Osteocyte (in vitro differentiated cells): ENCODE measurements around the gene POLD1. TPM values are rescaled to one million over a fixed set of nuclear protein-coding genes. Genes with fewer than 3 reads are reported as not detected.

Experiments used
- DNase-seq: peaks from one replicate; pipeline ENCODE4 v3.0.0; 2021; ENCODE audit warnings: mixed read lengths; ENCODE audit not compliant: unreplicated experiment; ENCODE audit errors: extremely low spot score
- H3K27ac Mint-ChIP-seq: one replicate; pipeline ENCODE4 v1.8.0; 2021; ENCODE audit warnings: mild to moderate bottlenecking, mixed read lengths; ENCODE audit not compliant: unreplicated experiment
- H3K27me3 Mint-ChIP-seq: one replicate; pipeline ENCODE4 v1.8.0; 2021; ENCODE audit warnings: mixed read lengths; ENCODE audit not compliant: unreplicated experiment
- H3K36me3 Mint-ChIP-seq: one replicate; pipeline ENCODE4 v1.8.0; 2021; ENCODE audit warnings: mixed read lengths; ENCODE audit not compliant: unreplicated experiment
- H3K4me1 Mint-ChIP-seq: one replicate; pipeline ENCODE4 v1.8.0; 2021; ENCODE audit warnings: mixed read lengths; ENCODE audit not compliant: unreplicated experiment
- H3K4me3 Mint-ChIP-seq: one replicate; pipeline ENCODE4 v1.8.0; 2021; ENCODE audit warnings: mild to moderate bottlenecking, moderate library complexity, mixed read lengths; ENCODE audit not compliant: unreplicated experiment
- H3K9me3 Mint-ChIP-seq: one replicate; pipeline ENCODE4 v1.8.0; 2021; ENCODE audit warnings: mixed read lengths; ENCODE audit not compliant: unreplicated experiment
- total RNA-seq: library from RNA; stranded (reverse); gene quantifications from 2 replicates; pipeline ENCODE4 v1.2.1, GENCODE V29; 2021
- TF ChIP-seq, protein P1 (sequence below): fragments of 200-600 bp; sonication (generic); IDR thresholded peaks from 2 replicates; pipeline ENCODE4 v1.5.0; 2021; ENCODE audit warnings: antibody characterized with exemption, mild to moderate bottlenecking, moderate library complexity

POLD1 gene
- total RNA-seq, 1 donor from 2014 or later: 19.6 TPM

GRCh38 chr19:50425581-50425980, 41.4 kb downstream of the POLD1 start:
- DNase-seq: no peak
- H3K4me1 Mint-ChIP-seq: no peaks in the 10 kb centered on the region
- TF ChIP-seq, protein P1, sequence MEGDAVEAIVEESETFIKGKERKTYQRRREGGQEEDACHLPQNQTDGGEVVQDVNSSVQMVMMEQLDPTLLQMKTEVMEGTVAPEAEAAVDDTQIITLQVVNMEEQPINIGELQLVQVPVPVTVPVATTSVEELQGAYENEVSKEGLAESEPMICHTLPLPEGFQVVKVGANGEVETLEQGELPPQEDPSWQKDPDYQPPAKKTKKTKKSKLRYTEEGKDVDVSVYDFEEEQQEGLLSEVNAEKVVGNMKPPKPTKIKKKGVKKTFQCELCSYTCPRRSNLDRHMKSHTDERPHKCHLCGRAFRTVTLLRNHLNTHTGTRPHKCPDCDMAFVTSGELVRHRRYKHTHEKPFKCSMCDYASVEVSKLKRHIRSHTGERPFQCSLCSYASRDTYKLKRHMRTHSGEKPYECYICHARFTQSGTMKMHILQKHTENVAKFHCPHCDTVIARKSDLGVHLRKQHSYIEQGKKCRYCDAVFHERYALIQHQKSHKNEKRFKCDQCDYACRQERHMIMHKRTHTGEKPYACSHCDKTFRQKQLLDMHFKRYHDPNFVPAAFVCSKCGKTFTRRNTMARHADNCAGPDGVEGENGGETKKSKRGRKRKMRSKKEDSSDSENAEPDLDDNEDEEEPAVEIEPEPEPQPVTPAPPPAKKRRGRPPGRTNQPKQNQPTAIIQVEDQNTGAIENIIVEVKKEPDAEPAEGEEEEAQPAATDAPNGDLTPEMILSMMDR: no peak
- H3K27ac Mint-ChIP-seq: no peak overlapping the region
- no peak overlapping the region for H3K4me3 Mint-ChIP-seq
- H3K27me3 Mint-ChIP-seq: peaks cover 7% of the 10 kb centered on the region
- no peaks in the 10 kb centered on the region for H3K9me3 Mint-ChIP-seq
- H3K36me3 Mint-ChIP-seq: no peaks in the 10 kb centered on the region

DNA sequence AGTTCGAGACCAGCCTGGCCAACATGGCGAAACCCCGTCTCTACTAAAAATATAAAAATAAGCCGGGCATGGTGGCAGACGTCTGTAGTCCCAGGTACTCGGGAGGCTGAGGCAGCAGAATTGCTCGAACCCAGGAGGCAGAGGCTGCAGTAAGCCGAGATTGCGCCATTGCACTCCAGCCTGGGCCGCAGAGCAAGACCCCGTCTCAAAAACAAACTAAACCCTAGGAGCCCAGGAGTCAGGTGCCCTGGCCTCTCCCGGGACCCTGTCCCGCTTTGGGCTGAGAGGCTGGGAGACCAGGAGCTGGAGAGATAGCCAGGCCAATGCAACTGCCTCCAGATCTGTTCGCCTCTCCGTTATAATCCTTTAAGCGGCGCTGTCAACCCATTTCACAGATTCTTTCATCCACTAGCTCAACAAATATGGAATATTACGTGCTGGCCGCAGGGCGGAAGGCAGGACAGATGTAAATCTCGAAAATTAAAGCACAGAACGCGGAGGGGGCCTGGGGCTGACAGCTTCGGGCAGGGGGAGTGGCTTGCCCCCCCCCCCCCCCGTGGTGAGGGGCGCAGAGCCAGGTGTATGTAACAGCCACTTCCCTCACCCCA, 43.3 kb downstream of the POLD1 start:
- Mint-ChIP-seq H3K9me3 (no peaks in the 10 kb centered on the region), H3K36me3 (no peaks in the 10 kb centered on the region), H3K27me3 (peaks cover 15% of the 10 kb centered on the region), H3K4me1 (peaks cover 13% of the 10 kb centered on the region), H3K27ac (no peak overlapping the region), H3K4me3 (no peak overlapping the region)
- no peak for DNase-seq
- TF ChIP-seq, protein P1: no peak

- Mint-ChIP-seq H3K27me3 (peaks cover 15% of the 10 kb centered on the region), H3K9me3 (no peaks in the 10 kb centered on the region), H3K4me1 (peaks cover 18% of the 10 kb centered on the region), H3K4me3 (no peak overlapping the region), H3K36me3 (no peaks in the 10 kb centered on the region), H3K27ac (no peak overlapping the region)
- no peak for DNase-seq
- TF ChIP-seq, protein P1: no peak
Measured at GRCh38 chr19:50427997-50428425, 43.9 kb downstream of the POLD1 start.

DNA sequence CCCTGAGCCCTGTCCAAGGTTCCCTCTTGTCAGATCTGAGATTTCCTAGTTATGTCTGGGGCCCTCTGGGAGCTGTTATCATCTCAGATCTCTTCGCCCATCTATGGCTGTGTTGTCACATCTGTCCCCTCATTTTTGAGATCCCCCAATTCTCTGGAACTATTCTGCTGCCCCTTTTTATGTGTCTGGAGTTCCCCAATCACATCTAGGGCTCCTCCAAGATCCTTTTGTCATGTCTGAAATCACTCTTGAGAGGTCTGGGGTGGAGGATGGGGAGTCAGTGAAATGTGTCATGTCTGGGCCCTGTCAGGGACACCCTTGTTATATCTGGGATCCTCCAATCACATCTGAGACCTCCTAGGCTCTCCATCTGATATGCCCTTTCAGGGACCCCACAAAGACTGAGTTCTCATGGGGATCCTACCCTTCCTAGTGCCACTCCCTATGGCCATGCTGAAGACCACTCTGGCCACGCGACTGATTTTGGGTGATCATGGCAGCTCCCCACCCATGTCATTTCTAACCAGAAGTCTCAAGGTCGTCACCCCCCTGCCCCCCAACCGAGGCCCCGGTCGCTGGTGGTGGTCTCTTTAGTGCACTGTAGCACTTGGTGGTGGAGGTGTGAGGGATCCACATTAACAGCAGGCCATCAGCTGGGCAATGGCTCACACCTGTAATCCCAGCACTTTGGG, 44.8 kb downstream of the POLD1 start:
- Mint-ChIP-seq H3K9me3 (no peaks in the 10 kb centered on the region), H3K27ac (no peak overlapping the region)
- DNase-seq: no peak

DNA sequence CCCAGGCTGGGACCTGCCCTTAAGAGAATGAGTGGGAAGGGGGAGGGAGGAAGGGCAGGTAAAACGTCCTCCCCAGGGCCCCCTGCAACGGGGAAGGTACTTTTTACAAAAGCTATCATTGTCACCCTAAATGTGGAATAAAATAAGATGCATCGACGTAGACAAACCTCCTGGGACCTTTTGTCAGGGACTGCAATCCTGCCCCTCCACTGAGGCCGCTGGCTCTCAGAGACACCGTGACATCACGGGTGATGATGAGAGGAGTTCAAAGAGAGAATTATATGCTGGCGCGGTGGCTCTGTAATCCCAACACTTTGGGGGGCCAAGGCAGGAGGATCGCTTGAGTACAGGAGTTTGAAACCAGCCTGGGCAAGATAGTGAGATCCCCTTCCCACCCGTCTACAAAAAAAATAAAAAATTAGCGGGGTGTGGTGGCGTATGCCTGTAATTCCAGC, 46.8 kb downstream of the POLD1 start:
- no peaks in the 10 kb centered on the region for H3K9me3 Mint-ChIP-seq
- H3K4me1 Mint-ChIP-seq: peaks cover 27% of the 10 kb centered on the region
- DNase-seq: no peak
- TF ChIP-seq, protein P1: no peak
- H3K36me3 Mint-ChIP-seq: no peaks in the 10 kb centered on the region
- H3K27me3 Mint-ChIP-seq: peaks cover 15% of the 10 kb centered on the region
- no peak overlapping the region for H3K27ac Mint-ChIP-seq
- H3K4me3 Mint-ChIP-seq: peak overlapping the region; percentile 82

More for the DNA sequence above, 44.8 kb downstream of the POLD1 start:
- peaks cover 20% of the 10 kb centered on the region for H3K4me1 Mint-ChIP-seq
- no peak overlapping the region for H3K4me3 Mint-ChIP-seq
- H3K27me3 Mint-ChIP-seq: peaks cover 15% of the 10 kb centered on the region
- H3K36me3 Mint-ChIP-seq: no peaks in the 10 kb centered on the region
- TF ChIP-seq, protein P1: no peak
